NB4 (cell line): ENCODE data around the gene GPR26.

ENCODE experiments used
- DNase-seq: peaks from one replicate; pipeline ENCODE4 v3.0.0; 2010; ENCODE audit warnings: low read depth
- H3K4me3 ChIP-seq: one replicate; pipeline ENCODE4 v1.5.1; 2011; ENCODE audit warnings: mild to moderate bottlenecking, low read depth, low read length, moderate library complexity
- MYC ChIP-seq: IDR thresholded peaks from 2 replicates; pipeline ENCODE4 v1.6.1; 2011; ENCODE audit warnings: low read depth, low read length
- POLR2A ChIP-seq: IDR thresholded peaks from 2 replicates; pipeline ENCODE4 v1.6.1; 2011; ENCODE audit warnings: mild to moderate bottlenecking; ENCODE audit not compliant: insufficient read length; ENCODE audit errors: extremely low read depth
- TF ChIP-seq, protein P1 (sequence below): IDR thresholded peaks from 2 replicates; pipeline ENCODE4 v1.6.1; 2011; ENCODE audit warnings: low read depth, low read length
- TF ChIP-seq, protein P2 (sequence below): IDR thresholded peaks from one replicate; pipeline ENCODE4 v1.5.1; 2012; ENCODE audit warnings: low read depth, low read length

GPR26 gene

DNA sequence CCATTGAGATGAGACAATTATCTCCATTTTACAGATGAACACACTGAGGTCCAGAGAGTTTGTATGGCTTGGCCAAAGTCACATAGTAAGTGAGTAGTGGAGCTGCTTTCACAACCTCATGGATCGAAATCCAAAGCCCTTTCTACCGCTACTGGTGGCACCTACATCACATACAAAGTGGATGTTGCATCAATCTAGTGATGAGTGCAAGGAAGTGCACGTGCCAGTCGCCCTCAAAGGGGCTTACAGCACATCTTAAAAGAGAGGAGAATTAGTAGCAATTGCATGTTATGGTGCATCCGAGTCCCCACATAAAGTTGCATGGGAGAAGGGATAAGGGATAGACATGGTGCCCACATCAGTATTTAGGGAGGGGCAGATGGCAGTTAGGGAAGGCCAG is 31.0 kb upstream of the GPR26 start:
- TF ChIP-seq POLR2A: no peak
- TF ChIP-seq, protein P1, sequence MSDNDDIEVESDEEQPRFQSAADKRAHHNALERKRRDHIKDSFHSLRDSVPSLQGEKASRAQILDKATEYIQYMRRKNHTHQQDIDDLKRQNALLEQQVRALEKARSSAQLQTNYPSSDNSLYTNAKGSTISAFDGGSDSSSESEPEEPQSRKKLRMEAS: no peak
- no peak for TF ChIP-seq MYC
- TF ChIP-seq, protein P2, sequence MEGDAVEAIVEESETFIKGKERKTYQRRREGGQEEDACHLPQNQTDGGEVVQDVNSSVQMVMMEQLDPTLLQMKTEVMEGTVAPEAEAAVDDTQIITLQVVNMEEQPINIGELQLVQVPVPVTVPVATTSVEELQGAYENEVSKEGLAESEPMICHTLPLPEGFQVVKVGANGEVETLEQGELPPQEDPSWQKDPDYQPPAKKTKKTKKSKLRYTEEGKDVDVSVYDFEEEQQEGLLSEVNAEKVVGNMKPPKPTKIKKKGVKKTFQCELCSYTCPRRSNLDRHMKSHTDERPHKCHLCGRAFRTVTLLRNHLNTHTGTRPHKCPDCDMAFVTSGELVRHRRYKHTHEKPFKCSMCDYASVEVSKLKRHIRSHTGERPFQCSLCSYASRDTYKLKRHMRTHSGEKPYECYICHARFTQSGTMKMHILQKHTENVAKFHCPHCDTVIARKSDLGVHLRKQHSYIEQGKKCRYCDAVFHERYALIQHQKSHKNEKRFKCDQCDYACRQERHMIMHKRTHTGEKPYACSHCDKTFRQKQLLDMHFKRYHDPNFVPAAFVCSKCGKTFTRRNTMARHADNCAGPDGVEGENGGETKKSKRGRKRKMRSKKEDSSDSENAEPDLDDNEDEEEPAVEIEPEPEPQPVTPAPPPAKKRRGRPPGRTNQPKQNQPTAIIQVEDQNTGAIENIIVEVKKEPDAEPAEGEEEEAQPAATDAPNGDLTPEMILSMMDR: no peak
- no peak for DNase-seq
- H3K4me3 ChIP-seq: no peak overlapping the region

DNA sequence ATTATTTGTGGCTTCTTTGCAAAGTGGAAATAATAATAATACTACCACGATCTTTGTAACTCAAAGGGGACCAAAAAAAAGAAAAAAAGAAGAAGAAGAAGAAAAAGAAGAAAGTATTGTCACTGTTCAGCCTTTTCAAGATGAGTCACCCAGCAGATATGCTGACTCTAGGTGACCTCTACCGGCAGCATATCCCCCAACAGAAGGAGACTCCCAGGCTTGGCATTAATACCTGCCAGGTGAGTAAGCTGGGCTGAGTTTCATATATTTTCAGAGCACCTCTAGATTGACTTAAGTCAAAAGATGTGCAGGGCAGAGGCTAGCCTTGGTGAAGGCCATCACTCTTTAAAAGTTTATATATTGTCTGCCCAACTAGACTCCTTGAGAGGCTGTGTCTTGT is 30.4 kb upstream of the GPR26 start:
- H3K4me3 ChIP-seq: no peak overlapping the region
- TF ChIP-seq, protein P2: no peak
- TF ChIP-seq MYC: no peak
- TF ChIP-seq, protein P1: no peak
- TF ChIP-seq POLR2A: no peak
- no peak for DNase-seq

DNA sequence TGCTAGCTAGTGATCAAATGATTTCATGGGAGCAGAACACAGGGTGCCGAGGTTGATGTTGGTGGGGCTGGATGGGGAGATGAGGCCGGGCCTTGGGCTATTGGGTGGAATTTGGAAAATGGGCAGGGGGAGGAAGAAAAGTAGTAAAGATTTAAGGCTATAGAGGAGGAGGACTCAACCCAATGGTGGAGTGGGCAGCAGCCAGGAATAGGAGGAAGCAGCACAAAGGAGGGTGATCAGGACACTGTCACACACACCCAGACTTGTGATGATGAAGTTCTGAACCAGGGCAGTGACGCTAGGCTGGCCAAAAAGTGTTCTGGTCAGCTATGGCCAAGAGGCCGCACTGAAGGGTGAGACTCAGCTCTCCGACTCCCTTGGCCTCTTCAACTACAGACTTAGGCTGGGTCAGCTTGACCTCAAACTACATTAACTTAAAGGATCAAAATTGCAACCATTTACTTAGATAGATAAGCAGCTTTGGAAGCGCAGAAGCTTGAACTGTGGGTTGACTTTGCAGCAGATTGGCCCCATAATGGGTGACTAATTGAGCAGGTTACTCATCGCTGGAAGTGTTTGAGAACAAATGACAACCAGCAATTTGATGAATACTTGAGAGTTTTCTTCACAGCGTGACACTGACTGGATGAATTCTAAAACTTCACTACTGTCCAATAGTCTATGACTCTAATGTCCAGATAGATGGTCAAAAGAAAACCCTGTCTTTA is 29.4 kb upstream of the GPR26 start:
- DNase-seq: no peak
- no peak overlapping the region for H3K4me3 ChIP-seq
- TF ChIP-seq, protein P2: no peak
- TF ChIP-seq, protein P1: no peak
- no peak for TF ChIP-seq POLR2A
- no peak for TF ChIP-seq MYC

DNA sequence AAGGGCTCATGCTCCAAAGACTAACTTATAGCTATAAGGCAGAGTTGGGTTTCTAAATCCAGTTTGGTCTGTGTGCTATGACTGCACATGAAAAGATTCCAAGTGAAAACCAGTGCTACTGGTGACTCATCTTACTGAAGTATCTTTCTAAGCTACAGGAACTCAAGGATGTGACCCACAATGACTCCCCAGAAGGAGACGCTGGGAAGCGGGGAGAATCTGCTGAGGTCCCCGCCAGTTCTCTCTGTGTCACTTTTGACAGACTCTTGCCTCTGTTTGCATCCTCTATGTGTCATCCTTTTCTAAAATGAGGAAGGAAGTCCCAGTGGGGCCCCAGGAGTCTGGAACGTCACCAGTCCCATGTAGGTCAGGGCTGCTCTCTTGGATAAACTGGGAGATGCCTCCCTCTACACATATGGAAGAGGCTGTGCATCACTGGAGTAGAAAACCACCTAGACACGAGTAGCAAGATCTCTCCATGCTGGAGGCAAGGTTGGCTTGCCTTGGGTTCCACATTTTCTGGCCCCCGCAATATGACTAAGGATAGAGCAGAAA is 28.8 kb upstream of the GPR26 start:
- no peak overlapping the region for H3K4me3 ChIP-seq
- DNase-seq: peak; percentile 11
- TF ChIP-seq, protein P1: no peak
- TF ChIP-seq, protein P2: no peak
- TF ChIP-seq MYC (no peak), POLR2A (no peak)

DNA sequence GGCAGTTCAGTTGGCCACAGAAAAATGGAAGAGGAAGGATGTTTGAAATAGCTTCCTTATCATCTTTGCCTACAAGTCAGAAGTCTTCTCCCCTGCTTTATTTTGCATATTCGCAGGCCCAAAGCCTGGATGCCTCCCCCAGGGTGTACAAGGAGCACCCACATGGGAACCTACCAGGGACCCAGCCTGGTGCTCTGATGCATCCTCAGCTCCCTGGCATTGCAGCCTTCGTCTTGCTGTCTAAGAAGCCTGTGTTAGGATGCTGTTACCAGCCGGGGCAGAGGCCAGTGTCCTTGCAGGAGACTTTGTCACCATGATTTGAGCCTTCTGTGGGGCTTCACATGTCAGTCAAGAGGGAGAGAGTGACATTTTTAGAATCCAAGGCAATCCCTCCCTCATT is 27.0 kb upstream of the GPR26 start:
- TF ChIP-seq MYC (no peak), POLR2A (no peak)
- TF ChIP-seq, protein P2: no peak
- TF ChIP-seq, protein P1: no peak
- no peak overlapping the region for H3K4me3 ChIP-seq
- no peak for DNase-seq
